Astrocyte (in vitro differentiated cells and primary cell): ENCODE measurements around the gene PPP1R26. TPM values are rescaled to one million over a fixed set of nuclear protein-coding genes. Genes with fewer than 3 reads are reported as not detected.

Source experiments
- DNase-seq: peaks from one replicate; pipeline ENCODE4 v3.0.0-alpha.2; 2010; ENCODE audit warnings: low read depth
- FAIRE-seq: peaks from 2 replicates; lab custom pipeline; 2011; peaks lifted over from hg19 to GRCh38; lab: Jason Lieb, UNC
- H2AFZ ChIP-seq: 2 replicates; pipeline ENCODE4 v1.6.0; 2012; ENCODE audit warnings: low read depth, low read length, inconsistent platforms
- H3K27ac ChIP-seq: 2 replicates; pipeline ENCODE4 v1.5.1; 2011; ENCODE audit warnings: low read depth, low read length, inconsistent platforms
- H3K27me3 ChIP-seq: 2 replicates; pipeline ENCODE4 v1.6.0; 2011; ENCODE audit warnings: low read length, inconsistent platforms; ENCODE audit not compliant: insufficient read depth
- H3K36me3 ChIP-seq: 2 replicates; pipeline ENCODE4 v1.5.1; 2011; ENCODE audit warnings: low read length, inconsistent platforms; ENCODE audit not compliant: insufficient read depth
- H3K4me1 ChIP-seq: 2 replicates; pipeline ENCODE4 v1.5.1; 2011; ENCODE audit warnings: low read length, inconsistent platforms; ENCODE audit not compliant: insufficient read depth
- H3K4me2 ChIP-seq: 2 replicates; pipeline ENCODE4 v1.6.0; 2012; ENCODE audit warnings: low read length, inconsistent platforms
- H3K4me3 ChIP-seq: 2 replicates; pipeline ENCODE4 v1.5.1; 2011; ENCODE audit warnings: low read depth, mild to moderate bottlenecking, low read length, inconsistent platforms; ENCODE audit not compliant: insufficient read depth
- H3K79me2 ChIP-seq: 2 replicates; pipeline ENCODE4 v1.6.0; 2012; ENCODE audit warnings: mild to moderate bottlenecking, low read length, inconsistent platforms; ENCODE audit not compliant: insufficient read depth
- H3K9ac ChIP-seq: 2 replicates; pipeline ENCODE4 v1.6.0; 2012; ENCODE audit warnings: mild to moderate bottlenecking, low read length, inconsistent platforms
- H3K9me3 ChIP-seq: 2 replicates; pipeline ENCODE4 v1.5.1; 2012; ENCODE audit warnings: low read depth, mild to moderate bottlenecking, low read length, inconsistent platforms; ENCODE audit not compliant: insufficient read depth
- H4K20me1 ChIP-seq: 2 replicates; pipeline ENCODE4 v1.6.0; 2012; ENCODE audit warnings: low read length, inconsistent platforms; ENCODE audit not compliant: insufficient read depth
- H3K27ac Mint-ChIP-seq: one replicate; pipeline ENCODE4 v1.8.0; 2021; ENCODE audit warnings: mild to moderate bottlenecking, mixed read lengths; ENCODE audit not compliant: unreplicated experiment
- H3K27me3 Mint-ChIP-seq: one replicate; pipeline ENCODE4 v1.8.0; 2021; ENCODE audit warnings: low read depth, mixed read lengths; ENCODE audit not compliant: unreplicated experiment
- H3K36me3 Mint-ChIP-seq: one replicate; pipeline ENCODE4 v1.8.0; 2021; ENCODE audit warnings: low read depth, mixed read lengths; ENCODE audit not compliant: unreplicated experiment
- H3K4me1 Mint-ChIP-seq: one replicate; pipeline ENCODE4 v1.8.0; 2021; ENCODE audit warnings: low read depth, mixed read lengths; ENCODE audit not compliant: unreplicated experiment
- H3K4me3 Mint-ChIP-seq: one replicate; pipeline ENCODE4 v1.8.0; 2021; ENCODE audit warnings: mild to moderate bottlenecking, moderate library complexity, mixed read lengths; ENCODE audit not compliant: unreplicated experiment
- H3K9me3 Mint-ChIP-seq: one replicate; pipeline ENCODE4 v1.8.0; 2021; ENCODE audit warnings: mild to moderate bottlenecking, mixed read lengths; ENCODE audit not compliant: unreplicated experiment
- CTCF ChIP-seq: IDR thresholded peaks from 2 replicates; pipeline ENCODE4 v1.5.1; 2011; ENCODE audit warnings: low read depth, mild to moderate bottlenecking, inconsistent platforms, low read length, moderate library complexity; ENCODE audit not compliant: insufficient read depth
- EZH2 ChIP-seq: IDR thresholded peaks from 2 replicates; pipeline ENCODE4 v1.6.1; 2012; ENCODE audit warnings: mild to moderate bottlenecking, low read length, inconsistent platforms; ENCODE audit not compliant: insufficient read depth
- total RNA-seq: library from RNA; stranded (reverse); gene quantifications from 2 replicates; pipeline ENCODE4 v1.2.1, GENCODE V29; 2021

The PPP1R26 gene
- total RNA-seq, 1 donor from 2014 or later: 10.6 TPM

- no peak overlapping the region for H3K27ac Mint-ChIP-seq
- FAIRE-seq (no peak), DNase-seq (no peak)
- H3K27me3 Mint-ChIP-seq: no peaks in the 10 kb centered on the region
- Histone ChIP-seq H3K9ac (no peak overlapping the region), H3K4me2 (no peak overlapping the region), H3K4me3 (no peak overlapping the region), H3K4me1 (no peaks in the 10 kb centered on the region), H4K20me1 (peaks cover 6% of the 10 kb centered on the region), H3K79me2 (no peaks in the 10 kb centered on the region), H3K27ac (no peak overlapping the region), H3K9me3 (no peaks in the 10 kb centered on the region), H3K36me3 (no peaks in the 10 kb centered on the region), H2AFZ (no peak overlapping the region), H3K27me3 (no peaks in the 10 kb centered on the region)
- H3K9me3 Mint-ChIP-seq: no peaks in the 10 kb centered on the region
- peaks cover 9% of the 10 kb centered on the region for H3K36me3 Mint-ChIP-seq
- TF ChIP-seq CTCF (no peak), EZH2 (no peak)
- no peaks in the 10 kb centered on the region for H3K4me1 Mint-ChIP-seq
- peak overlapping the region; percentile 66 for H3K4me3 Mint-ChIP-seq
These were observed 2.6 kb downstream of the PPP1R26 start for GRCh38 chr9:135482015-135482754.

GRCh38 chr9:135484460-135485277 is 5.1 kb downstream of the PPP1R26 start:
- H3K9ac ChIP-seq: no peak overlapping the region
- no peak overlapping the region for H2AFZ ChIP-seq
- Mint-ChIP-seq H3K27me3 (no peaks in the 10 kb centered on the region), H3K36me3 (peaks cover 13% of the 10 kb centered on the region), H3K4me1 (no peaks in the 10 kb centered on the region), H3K9me3 (no peaks in the 10 kb centered on the region), H3K4me3 (no peak overlapping the region), H3K27ac (peak overlapping the region; percentile 38)
- DNase-seq (no peak), FAIRE-seq (no peak)
- H3K36me3 ChIP-seq: no peaks in the 10 kb centered on the region
- H3K27me3 ChIP-seq: no peaks in the 10 kb centered on the region
- no peak overlapping the region for H3K4me2 ChIP-seq
- H3K79me2 ChIP-seq: no peaks in the 10 kb centered on the region
- no peaks in the 10 kb centered on the region for H3K9me3 ChIP-seq
- H3K4me3 ChIP-seq: no peak overlapping the region
- TF ChIP-seq CTCF: no peak
- TF ChIP-seq EZH2: no peak
- H3K4me1 ChIP-seq: no peaks in the 10 kb centered on the region
- H3K27ac ChIP-seq: no peak overlapping the region
- peaks cover 6% of the 10 kb centered on the region for H4K20me1 ChIP-seq
